GM19239 (cell line): ENCODE data around the gene RFX3.

Source experiments
- DNase-seq: peaks from one replicate; pipeline ENCODE4 v3.0.0; 2011; ENCODE audit warnings: low spot score; ENCODE audit not compliant: insufficient read length
- FAIRE-seq: peaks from 2 replicates; lab custom pipeline; 2011; peaks lifted over from hg19 to GRCh38; lab: Jason Lieb, UNC

The RFX3 gene

GRCh38 chr9:3177936-3178335 is 347.9 kb downstream of the RFX3 start:
- no peak for FAIRE-seq
- DNase-seq = no peak

- no peak for FAIRE-seq
Measured at GRCh38 chr9:3177146-3177761, 348.5 kb downstream of the RFX3 start.

DNA sequence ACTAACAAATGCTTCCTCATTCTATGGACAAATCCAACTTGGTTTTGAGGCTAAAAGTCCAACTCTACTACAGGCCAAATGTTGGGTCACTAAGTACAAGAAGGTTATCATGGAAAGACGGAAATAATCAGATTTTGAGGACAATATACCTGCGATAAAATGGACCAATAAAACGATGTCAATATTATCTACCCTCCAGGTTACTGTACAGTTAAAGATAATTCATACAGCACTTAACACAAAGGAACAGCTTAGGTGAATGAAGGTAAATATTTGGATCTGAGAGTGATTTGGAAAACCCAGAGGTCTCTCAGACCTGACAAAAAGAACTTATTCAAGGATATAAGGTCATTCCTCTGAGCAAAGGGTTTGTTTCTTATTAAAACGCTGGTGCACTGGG is 352.4 kb downstream of the RFX3 start:
- DNase-seq = no peak
- no peak for FAIRE-seq

More at GRCh38 chr9:3177146-3177761, 348.5 kb downstream of the RFX3 start:
- no peak for DNase-seq

- DNase-seq (no peak), FAIRE-seq (no peak)
Measured at GRCh38 chr9:3170819-3171218, 355.0 kb downstream of the RFX3 start.
